Measurements from ENCODE around the gene NAALAD2. TPM values are rescaled to one million over a fixed set of nuclear protein-coding genes. Genes with fewer than 3 reads are reported as not detected.

The NAALAD2 gene
- total RNA-seq, 1 experiment from 2014 or later = 2.1 TPM

DNA sequence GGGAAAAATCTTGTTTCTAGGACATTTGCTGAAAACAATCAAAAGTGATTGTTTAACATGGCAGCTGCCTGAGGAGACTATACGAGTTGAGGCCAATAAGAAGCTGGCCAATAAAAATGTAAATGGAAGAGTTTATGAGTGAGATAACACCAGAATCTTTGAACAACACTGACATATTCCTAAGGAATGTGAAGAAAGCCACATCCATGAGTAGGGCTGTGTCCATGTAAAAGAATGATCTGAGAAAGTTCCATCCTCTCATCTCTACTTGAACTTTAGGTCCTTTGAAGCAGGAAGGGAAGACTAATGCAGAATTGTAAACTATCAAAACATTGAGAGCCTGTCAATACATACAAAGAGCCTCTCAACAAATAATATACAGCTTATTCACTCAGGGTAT lies 95.3 kb downstream of the NAALAD2 start:
- no CpG with 5 or more reads among the region's 1 CpG for WGBS (ENCODE audit: extremely low coverage, insufficient read length, low lambda C conversion rate)
- H2BK20ac ChIP-seq (ENCODE audit: low read depth, low read length, poor library complexity, severe bottlenecking) = no peak overlapping the region
- 0 out of 2 replicates have a peak, but pooled peaks cover 2% of the 10 kb centered on the region for H3K4me1 ChIP-seq (ENCODE audit: insufficient read depth, low read length)

More for the DNA sequence above, 95.3 kb downstream of the NAALAD2 start:
- Mint-ChIP-seq H3K27me3 (ENCODE audit: low read depth) (no peaks in the 10 kb centered on the region), H3K27ac (no peak overlapping the region), H3K9me3 (peaks cover 9 to 12% of the 10 kb centered on the region in 2 experiments; a peak in 3 of 5 replicates), H3K4me3 (no peak overlapping the region), H3K4me1 (peaks cover 18 to 33% of the 10 kb centered on the region in 2 experiments), H3K36me3 (ENCODE audit: insufficient read depth in 1 of 3, low read depth in 3 of 3) (peaks cover 0 to 18% (median 0%) of the 10 kb centered on the region in 3 experiments; a peak in 3 of 7 replicates)
- no peak overlapping the region for H3K27ac ChIP-seq (ENCODE audit: insufficient read length, low read depth, low read length)
- H2AFZ ChIP-seq (ENCODE audit: low read length) = no peak overlapping the region
- H3K4me2 ChIP-seq (ENCODE audit: insufficient read depth, insufficient read length, low read length) = no peak overlapping the region
- no peak overlapping the region for H3K14ac ChIP-seq (ENCODE audit: insufficient read depth, low read length)
- TF ChIP-seq, protein P1, sequence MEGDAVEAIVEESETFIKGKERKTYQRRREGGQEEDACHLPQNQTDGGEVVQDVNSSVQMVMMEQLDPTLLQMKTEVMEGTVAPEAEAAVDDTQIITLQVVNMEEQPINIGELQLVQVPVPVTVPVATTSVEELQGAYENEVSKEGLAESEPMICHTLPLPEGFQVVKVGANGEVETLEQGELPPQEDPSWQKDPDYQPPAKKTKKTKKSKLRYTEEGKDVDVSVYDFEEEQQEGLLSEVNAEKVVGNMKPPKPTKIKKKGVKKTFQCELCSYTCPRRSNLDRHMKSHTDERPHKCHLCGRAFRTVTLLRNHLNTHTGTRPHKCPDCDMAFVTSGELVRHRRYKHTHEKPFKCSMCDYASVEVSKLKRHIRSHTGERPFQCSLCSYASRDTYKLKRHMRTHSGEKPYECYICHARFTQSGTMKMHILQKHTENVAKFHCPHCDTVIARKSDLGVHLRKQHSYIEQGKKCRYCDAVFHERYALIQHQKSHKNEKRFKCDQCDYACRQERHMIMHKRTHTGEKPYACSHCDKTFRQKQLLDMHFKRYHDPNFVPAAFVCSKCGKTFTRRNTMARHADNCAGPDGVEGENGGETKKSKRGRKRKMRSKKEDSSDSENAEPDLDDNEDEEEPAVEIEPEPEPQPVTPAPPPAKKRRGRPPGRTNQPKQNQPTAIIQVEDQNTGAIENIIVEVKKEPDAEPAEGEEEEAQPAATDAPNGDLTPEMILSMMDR (conservative IDR thresholded peaks at IDR 0.05) = no peak
- no peak overlapping the region for H4K91ac ChIP-seq (ENCODE audit: insufficient read length, low read depth, low read length)
- H3K4ac ChIP-seq (ENCODE audit: low read depth, low read length) = no peak overlapping the region
- H3K79me1 ChIP-seq (ENCODE audit: insufficient read depth, low read depth, low read length, poor library complexity, severe bottlenecking) = no peaks in the 10 kb centered on the region
- H3T11ph ChIP-seq (ENCODE audit: low read length) = no peak overlapping the region
- H2BK5ac ChIP-seq (ENCODE audit: insufficient read length, low read length) = no peak overlapping the region
- H2BK15ac ChIP-seq (ENCODE audit: low read depth, low read length) = no peak overlapping the region
- H3K18ac ChIP-seq (ENCODE audit: insufficient read length, low read depth, low read length) = no peak overlapping the region
- no peaks in the 10 kb centered on the region for H3K23me2 ChIP-seq (ENCODE audit: insufficient read length, low read depth, low read length, poor library complexity, severe bottlenecking)
- no peak overlapping the region for H3K23ac ChIP-seq (ENCODE audit: insufficient read length, low read depth, low read length)
- no peaks in the 10 kb centered on the region for H3K79me2 ChIP-seq (ENCODE audit: insufficient read depth, low read length)
- no peak overlapping the region for H3K56ac ChIP-seq (ENCODE audit: insufficient read length, low read depth, low read length)
- H4K5ac ChIP-seq (ENCODE audit: insufficient read length, low read depth, low read length) = no peak overlapping the region
- no peak overlapping the region for H2BK120ac ChIP-seq (ENCODE audit: low read depth, low read length, poor library complexity, severe bottlenecking)
- no peaks in the 10 kb centered on the region for H3K27me3 ChIP-seq (ENCODE audit: insufficient read depth, low read length)
- no peak for DNase-seq
- no peaks in the 10 kb centered on the region for H3K9me3 ChIP-seq (ENCODE audit: control insufficient read depth, low read depth, low read length)
- no peak overlapping the region for H2AK5ac ChIP-seq (ENCODE audit: insufficient read length, low read length)
- H2BK12ac ChIP-seq (ENCODE audit: insufficient read length, low read depth, low read length) = no peak overlapping the region
- H4K8ac ChIP-seq (replicated peaks; ENCODE audit: insufficient read length, low read depth, low read length) = no peak overlapping the region
- no peaks in the 10 kb centered on the region for H4K20me1 ChIP-seq (ENCODE audit: control insufficient read depth, insufficient read depth, insufficient read length)
- no peak overlapping the region for H3K9ac ChIP-seq (ENCODE audit: extremely low read depth, insufficient read length, low read length)
